GM12891 (cell line): ENCODE data around the gene SERBP1.

ENCODE experiments used
- PAX5 ChIP-seq: IDR thresholded peaks from 2 replicates; pipeline ENCODE4 v1.6.1; 2011; ENCODE audit warnings: low read length, moderate library complexity, mild to moderate bottlenecking; ENCODE audit not compliant: insufficient read depth, severe bottlenecking
- POLR2A ChIP-seq: IDR thresholded peaks from 2 replicates; pipeline ENCODE4 v1.6.1; 2011; ENCODE audit warnings: low read depth, low read length, control low read depth
- POLR2AphosphoS5 ChIP-seq: IDR thresholded peaks from 2 replicates; pipeline ENCODE4 v1.6.1; 2011; ENCODE audit warnings: low read depth, low read length, control low read depth
- SPI1 ChIP-seq: IDR thresholded peaks from 2 replicates; pipeline ENCODE4 v1.6.1; 2011; ENCODE audit warnings: low read depth, low read length, control low read depth
- TAF1 ChIP-seq: IDR thresholded peaks from 2 replicates; pipeline ENCODE4 v1.6.1; 2011; ENCODE audit warnings: low read depth, low read length, control low read depth

- no peak for TF ChIP-seq POLR2AphosphoS5
- peak; percentile 62 for TF ChIP-seq POLR2A
- no peak; the same call in 1 of the 2 replicates for TF ChIP-seq TAF1
- TF ChIP-seq PAX5, result peak; percentile 9
- peak; percentile 23; the same call in 1 of the 2 replicates for TF ChIP-seq SPI1
Measured at GRCh38 chr1:67430358-67431155, at the start of gene SERBP1.
